Measurements from ENCODE around the gene PLXNA4. TPM values are rescaled to one million over a fixed set of nuclear protein-coding genes. Genes with fewer than 3 reads are reported as not detected.

Gene PLXNA4
- polyA plus RNA-seq, 1 donor from 2014 or later: not detected

DNA sequence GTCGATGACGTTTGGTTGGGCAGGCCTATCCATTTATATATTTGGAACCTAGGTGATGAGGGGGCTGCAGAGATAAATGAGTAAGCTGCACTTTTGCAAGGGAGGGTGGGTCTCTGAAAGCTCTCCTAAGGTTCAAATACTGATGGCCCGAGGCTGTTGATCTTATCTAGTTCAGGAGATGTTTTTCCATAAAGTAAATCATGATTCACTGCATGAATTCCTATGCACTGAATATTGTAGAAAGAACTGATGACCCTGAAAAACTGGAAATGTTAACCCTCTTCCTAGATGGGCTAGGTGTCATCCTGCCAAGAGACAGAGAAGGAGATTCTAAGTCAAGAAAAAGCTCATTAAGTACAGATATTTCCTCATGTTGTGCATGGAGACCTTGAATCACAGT lies 459.9 kb downstream of the PLXNA4 start:
- H3K27ac Mint-ChIP-seq: no peak overlapping the region
- H3K4me3 Mint-ChIP-seq: no peak overlapping the region
- H3K9me3 Mint-ChIP-seq: peaks cover 0 to 3% (median 0%) of the 10 kb centered on the region in 3 donors
- H3K36me3 Mint-ChIP-seq: no peaks in the 10 kb centered on the region
- no peaks in the 10 kb centered on the region for H3K4me1 Mint-ChIP-seq
- peaks cover 4% of the 10 kb centered on the region for H3K27me3 Mint-ChIP-seq

GRCh38 chr7:132115758-132116157 lies 460.5 kb downstream of the PLXNA4 start:
- Mint-ChIP-seq H3K27me3 (peaks cover 4% of the 10 kb centered on the region), H3K9me3 (peaks cover 0 to 3% (median 0%) of the 10 kb centered on the region in 3 donors), H3K4me3 (no peak overlapping the region), H3K27ac (no peak overlapping the region), H3K4me1 (no peaks in the 10 kb centered on the region), H3K36me3 (no peaks in the 10 kb centered on the region)

- H3K36me3 Mint-ChIP-seq: no peaks in the 10 kb centered on the region
- H3K27ac Mint-ChIP-seq: no peak overlapping the region
These were observed 461.2 kb downstream of the PLXNA4 start for GRCh38 chr7:132115028-132115427.

GRCh38 chr7:132114411-132114810 lies 461.9 kb downstream of the PLXNA4 start:
- Mint-ChIP-seq H3K4me3 (no peak overlapping the region), H3K27me3 (peaks cover 3% of the 10 kb centered on the region), H3K4me1 (no peaks in the 10 kb centered on the region), H3K27ac (no peak overlapping the region), H3K9me3 (peaks cover 0 to 3% (median 2%) of the 10 kb centered on the region in 3 donors), H3K36me3 (no peaks in the 10 kb centered on the region)

More at GRCh38 chr7:132115028-132115427, 461.2 kb downstream of the PLXNA4 start:
- Mint-ChIP-seq H3K9me3 (peaks cover 0 to 3% (median 0%) of the 10 kb centered on the region in 3 donors), H3K4me1 (no peaks in the 10 kb centered on the region), H3K27me3 (peaks cover 4% of the 10 kb centered on the region), H3K4me3 (no peak overlapping the region)

DNA sequence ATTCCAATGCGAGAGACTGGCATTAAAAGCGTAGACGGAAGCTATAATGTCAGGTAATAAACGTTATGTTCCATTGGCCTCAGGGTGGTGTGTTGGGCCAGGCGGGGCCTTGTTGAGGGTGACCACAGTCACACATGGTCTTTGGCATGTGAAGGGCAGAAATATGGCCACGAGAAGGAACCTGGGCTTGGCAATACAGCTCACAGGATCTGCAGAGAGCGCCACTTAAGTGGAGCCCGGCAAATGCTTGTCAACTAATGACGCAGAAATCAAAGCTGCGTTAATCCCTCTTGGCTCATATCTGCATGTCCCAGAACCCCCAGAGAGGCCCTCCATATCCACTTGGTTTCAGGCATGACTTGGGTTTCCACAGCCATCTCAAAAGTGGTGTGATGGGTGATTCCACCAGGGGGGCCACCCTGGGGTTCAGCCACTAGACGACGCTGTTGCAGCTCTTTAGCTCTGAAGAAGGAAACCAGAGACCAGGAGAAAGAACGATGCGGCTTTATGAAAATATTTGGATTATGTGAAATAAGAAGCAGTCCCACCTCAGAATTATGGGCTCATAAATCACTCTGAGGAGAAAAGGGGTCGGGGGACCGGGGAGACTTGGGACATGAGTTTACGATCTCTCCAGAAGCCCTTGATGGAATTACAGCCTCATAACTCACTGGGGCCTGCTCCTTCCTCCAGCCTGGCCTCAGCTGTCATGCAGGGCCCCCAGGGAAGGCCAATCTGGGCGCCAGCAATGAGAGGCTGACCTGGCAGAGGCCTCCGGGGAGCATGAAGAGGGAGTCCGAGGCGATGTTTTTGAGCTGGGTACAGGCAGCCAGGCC lies 462.5 kb downstream of the PLXNA4 start:
- H3K27me3 Mint-ChIP-seq: peaks cover 3% of the 10 kb centered on the region
- H3K9me3 Mint-ChIP-seq: peaks cover 0 to 3% (median 2%) of the 10 kb centered on the region in 3 donors
- no peaks in the 10 kb centered on the region for H3K36me3 Mint-ChIP-seq
- peak overlapping the region in 1 of 3 donors; percentile 14 for H3K27ac Mint-ChIP-seq
- H3K4me1 Mint-ChIP-seq: no peaks in the 10 kb centered on the region
- no peak overlapping the region for H3K4me3 Mint-ChIP-seq

DNA sequence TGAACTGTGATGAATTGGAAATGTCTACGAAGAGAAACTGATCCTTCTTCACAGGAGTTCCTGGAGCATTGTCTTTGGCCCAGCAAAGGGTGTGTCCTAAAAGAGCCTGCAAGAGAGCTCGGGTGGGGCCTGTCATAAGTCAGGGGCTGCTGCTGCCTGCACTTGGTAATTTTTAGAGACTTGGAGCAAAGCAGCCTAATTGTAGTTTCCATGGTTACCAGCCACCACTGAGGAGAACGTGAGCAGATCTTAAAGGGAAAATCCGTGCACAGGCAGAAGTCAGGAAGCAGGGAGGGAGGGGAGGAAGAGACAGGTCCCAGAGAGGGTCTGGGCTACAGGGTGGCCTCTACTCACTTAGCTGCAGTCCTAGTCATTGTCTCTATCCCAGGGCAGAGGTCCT lies 463.6 kb downstream of the PLXNA4 start:
- Mint-ChIP-seq H3K4me3 (no peak overlapping the region), H3K27me3 (peaks cover 1% of the 10 kb centered on the region), H3K27ac (no peak overlapping the region), H3K36me3 (no peaks in the 10 kb centered on the region), H3K9me3 (peaks cover 0 to 3% (median 2%) of the 10 kb centered on the region in 3 donors), H3K4me1 (no peaks in the 10 kb centered on the region)

GRCh38 chr7:132112106-132112505 lies 464.2 kb downstream of the PLXNA4 start:
- H3K4me3 Mint-ChIP-seq: no peak overlapping the region
- H3K27me3 Mint-ChIP-seq: peaks cover 2% of the 10 kb centered on the region
- no peak overlapping the region for H3K27ac Mint-ChIP-seq
- peaks cover 0 to 1% (median 0%) of the 10 kb centered on the region in 3 donors for H3K4me1 Mint-ChIP-seq
- peaks cover 0 to 3% (median 2%) of the 10 kb centered on the region in 3 donors for H3K9me3 Mint-ChIP-seq
- no peaks in the 10 kb centered on the region for H3K36me3 Mint-ChIP-seq

- Mint-ChIP-seq H3K36me3 (no peaks in the 10 kb centered on the region), H3K4me3 (no peak overlapping the region), H3K4me1 (peaks cover 0 to 1% (median 0%) of the 10 kb centered on the region in 3 donors), H3K27ac (no peak overlapping the region), H3K27me3 (peaks cover 2% of the 10 kb centered on the region), H3K9me3 (peaks cover 0 to 3% (median 2%) of the 10 kb centered on the region in 3 donors)
These were observed 465.6 kb downstream of the PLXNA4 start for GRCh38 chr7:132110692-132111091.

DNA sequence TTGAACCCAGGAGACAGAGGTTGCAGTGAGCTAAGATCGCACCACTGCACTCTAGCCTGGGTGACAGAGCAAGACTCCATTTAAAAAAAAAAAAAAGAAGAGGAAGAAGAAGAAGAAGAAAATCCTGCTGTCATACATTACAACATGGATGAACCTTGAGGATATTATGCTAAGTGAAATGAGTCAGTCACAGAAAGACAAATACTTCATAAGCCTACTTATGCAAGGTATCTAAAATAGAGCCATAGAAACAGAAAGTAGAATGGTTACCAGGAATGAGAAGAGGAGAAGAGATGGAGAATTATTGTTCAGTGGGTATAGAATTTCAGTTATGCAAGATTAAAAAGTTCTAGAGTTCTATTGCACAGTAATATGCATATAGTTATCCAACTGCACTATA lies 466.5 kb downstream of the PLXNA4 start:
- no peak overlapping the region for H3K4me3 Mint-ChIP-seq
- H3K4me1 Mint-ChIP-seq: peaks cover 0 to 1% (median 0%) of the 10 kb centered on the region in 3 donors
- peaks cover 2% of the 10 kb centered on the region for H3K27me3 Mint-ChIP-seq
- H3K27ac Mint-ChIP-seq: no peak overlapping the region
- peaks cover 0 to 3% (median 2%) of the 10 kb centered on the region in 3 donors for H3K9me3 Mint-ChIP-seq
- H3K36me3 Mint-ChIP-seq: no peaks in the 10 kb centered on the region

DNA sequence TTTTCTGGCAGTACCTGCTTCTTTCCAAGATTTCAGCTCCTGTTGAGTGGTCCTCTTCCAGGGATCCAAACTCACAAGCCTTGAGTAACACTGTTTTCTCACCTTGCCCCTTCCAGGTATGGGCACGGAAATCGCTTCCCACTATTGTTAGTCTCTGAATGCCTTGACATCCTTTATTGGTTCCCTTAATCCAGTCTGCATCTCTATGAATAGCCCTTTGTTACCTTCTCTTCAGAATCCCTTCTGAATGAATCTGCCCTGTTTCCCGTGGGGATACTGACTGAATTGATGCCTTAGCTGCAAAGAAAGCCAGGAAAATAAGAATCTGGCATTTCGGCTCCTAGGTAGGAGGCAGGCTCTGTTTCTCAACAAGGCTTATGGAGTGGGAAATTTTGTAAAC lies 467.7 kb downstream of the PLXNA4 start:
- no peak overlapping the region for H3K4me3 Mint-ChIP-seq
- peaks cover 0 to 1% (median 0%) of the 10 kb centered on the region in 3 donors for H3K4me1 Mint-ChIP-seq
- H3K27me3 Mint-ChIP-seq: peaks cover 2% of the 10 kb centered on the region
- H3K9me3 Mint-ChIP-seq: peaks cover 0 to 4% (median 3%) of the 10 kb centered on the region in 3 donors
- no peaks in the 10 kb centered on the region for H3K36me3 Mint-ChIP-seq
- no peak overlapping the region for H3K27ac Mint-ChIP-seq

DNA sequence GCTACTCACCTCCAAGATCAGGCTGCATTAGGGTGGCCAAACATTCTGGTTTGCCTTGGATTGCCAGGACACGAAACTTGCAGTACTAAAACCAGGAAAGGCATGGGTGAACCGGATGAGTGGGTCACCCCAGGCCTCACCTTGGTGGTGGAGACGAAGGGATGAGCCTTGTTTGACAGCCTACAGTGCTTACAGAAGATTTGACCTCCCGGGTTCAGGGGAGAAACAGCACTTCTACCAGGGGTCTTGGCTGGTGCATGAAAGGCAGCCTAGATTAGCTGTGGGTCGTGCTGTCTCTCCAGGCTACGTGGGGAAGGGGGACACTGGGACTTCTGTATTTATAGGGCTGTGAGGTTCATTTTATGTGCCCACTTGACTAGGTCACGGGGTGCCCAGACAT lies 469.8 kb downstream of the PLXNA4 start:
- peaks cover 0 to 1% (median 0%) of the 10 kb centered on the region in 3 donors for H3K4me1 Mint-ChIP-seq
- no peak overlapping the region for H3K27ac Mint-ChIP-seq
- H3K9me3 Mint-ChIP-seq: peaks cover 0 to 4% (median 0%) of the 10 kb centered on the region in 3 donors
- H3K27me3 Mint-ChIP-seq: peaks cover 2% of the 10 kb centered on the region
- no peaks in the 10 kb centered on the region for H3K36me3 Mint-ChIP-seq
- no peak overlapping the region for H3K4me3 Mint-ChIP-seq

- H3K27me3 Mint-ChIP-seq: peaks cover 3% of the 10 kb centered on the region
- H3K9me3 Mint-ChIP-seq: peaks cover 0 to 4% (median 3%) of the 10 kb centered on the region in 3 donors
- H3K4me1 Mint-ChIP-seq: peaks cover 0 to 1% (median 0%) of the 10 kb centered on the region in 3 donors
- H3K36me3 Mint-ChIP-seq: no peaks in the 10 kb centered on the region
- no peak overlapping the region for H3K27ac Mint-ChIP-seq
- no peak overlapping the region for H3K4me3 Mint-ChIP-seq
These were observed 471.2 kb downstream of the PLXNA4 start for GRCh38 chr7:132105096-132105495.

DNA sequence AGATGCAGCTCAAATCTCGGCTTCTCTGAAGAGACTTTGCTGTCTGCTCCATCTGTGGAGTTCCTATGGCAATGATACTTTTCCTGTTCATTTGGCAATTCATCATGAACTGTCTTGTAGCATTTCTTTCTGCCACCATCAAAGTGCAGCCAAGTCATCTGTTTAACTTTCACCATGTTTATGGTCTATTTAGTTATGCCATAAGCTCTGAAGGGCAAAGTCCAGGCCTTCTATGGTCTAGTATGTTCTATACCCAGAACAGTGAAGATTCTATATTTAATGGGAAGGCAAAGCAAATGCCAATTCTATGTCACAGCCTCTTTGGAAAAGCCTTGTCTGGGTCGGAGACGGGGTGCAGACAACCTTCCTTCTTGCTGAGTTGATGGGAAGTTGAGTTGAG lies 472.6 kb downstream of the PLXNA4 start:
- peaks cover 5% of the 10 kb centered on the region for H3K27me3 Mint-ChIP-seq
- no peak overlapping the region for H3K27ac Mint-ChIP-seq
- peaks cover 0 to 5% (median 2%) of the 10 kb centered on the region in 3 donors for H3K9me3 Mint-ChIP-seq
- peaks cover 0 to 1% (median 0%) of the 10 kb centered on the region in 3 donors for H3K4me1 Mint-ChIP-seq
- H3K36me3 Mint-ChIP-seq: no peaks in the 10 kb centered on the region
- no peak overlapping the region for H3K4me3 Mint-ChIP-seq

DNA sequence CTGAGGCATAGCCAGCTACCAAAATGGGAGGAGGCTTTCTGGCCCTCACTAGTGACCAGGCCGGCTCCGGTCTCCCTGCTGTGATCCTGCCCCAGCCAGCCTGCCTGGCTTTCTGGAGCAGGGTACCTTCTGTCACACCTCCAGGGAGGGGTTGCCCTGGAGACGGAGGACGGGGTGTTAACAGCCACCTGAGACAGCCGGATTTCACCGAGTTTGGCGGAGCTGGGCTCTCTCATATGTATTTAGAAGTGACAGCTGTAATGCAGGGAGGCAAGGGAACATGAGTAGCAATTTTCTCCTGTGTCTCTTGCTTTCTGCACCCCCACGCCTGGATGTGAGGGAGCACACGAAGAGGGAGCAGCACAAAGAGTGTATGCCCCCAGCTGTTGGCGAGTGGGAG lies 473.3 kb downstream of the PLXNA4 start:
- Mint-ChIP-seq H3K4me1 (peaks cover 0 to 1% (median 0%) of the 10 kb centered on the region in 3 donors), H3K27ac (no peak overlapping the region), H3K36me3 (no peaks in the 10 kb centered on the region), H3K9me3 (peaks cover 0 to 5% (median 2%) of the 10 kb centered on the region in 3 donors), H3K27me3 (peaks cover 5% of the 10 kb centered on the region), H3K4me3 (no peak overlapping the region)

DNA sequence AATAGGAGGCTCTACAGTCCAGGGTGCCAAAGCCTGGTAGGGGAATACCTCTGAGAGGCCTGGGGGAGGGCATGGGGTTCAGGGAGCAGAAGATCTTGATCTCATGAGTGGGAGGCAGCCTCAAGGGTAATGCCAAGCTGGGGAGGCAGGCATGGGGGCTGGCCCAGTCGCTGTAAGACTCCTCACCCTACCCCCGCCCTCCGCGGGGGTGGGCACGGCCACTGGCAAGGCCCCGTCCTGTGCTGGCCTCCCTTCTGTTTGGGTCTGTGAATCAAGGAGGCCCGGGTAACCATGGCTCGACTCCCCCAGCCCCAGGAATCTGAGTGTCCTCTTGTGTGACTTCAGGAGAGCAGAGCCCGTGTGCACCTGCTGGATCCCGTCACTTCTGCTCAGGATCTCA lies 473.9 kb downstream of the PLXNA4 start:
- no peak overlapping the region for H3K4me3 Mint-ChIP-seq
- peaks cover 0 to under 1% (median 0%) of the 10 kb centered on the region in 3 donors for H3K4me1 Mint-ChIP-seq
- H3K27ac Mint-ChIP-seq: no peak overlapping the region
- no peaks in the 10 kb centered on the region for H3K36me3 Mint-ChIP-seq
- H3K9me3 Mint-ChIP-seq: peaks cover 0 to 5% (median 2%) of the 10 kb centered on the region in 3 donors
- H3K27me3 Mint-ChIP-seq: peaks cover 4% of the 10 kb centered on the region

- Mint-ChIP-seq H3K4me3 (no peak overlapping the region), H3K36me3 (no peaks in the 10 kb centered on the region), H3K4me1 (no peaks in the 10 kb centered on the region), H3K27ac (no peak overlapping the region), H3K27me3 (peaks cover 4% of the 10 kb centered on the region), H3K9me3 (peaks cover 0 to 5% (median 2%) of the 10 kb centered on the region in 3 donors)
These were observed 475.3 kb downstream of the PLXNA4 start for GRCh38 chr7:132100981-132101380.

All from IgD-negative memory B cell (primary cell).